HG03571 (cell line): ENCODE data around the gene ZNF280C.
"Not testable (repeated sequence)": the region's sequence is repeated elsewhere in the genome, so short reads cannot be mapped to it uniquely, and the experiment has no call there.

ENCODE experiments used
- ATAC-seq: cut with Tn5 transposase; IDR thresholded peaks from one replicate; pipeline ENCODE4 v1.9.1; 2021; ENCODE audit not compliant: unreplicated experiment

ZNF280C gene

GRCh38 chrX:130268449-130269170 is at the start of gene ZNF280C:
Gene ZNF280C (minus strand): TSS chrX:130268899. CDS start chrX:130260449, 8,450 bp downstream.
- ATAC-seq = peak; percentile 94

- no peak for ATAC-seq
Observed at GRCh38 chrX:130304587-130305368, 36.1 kb upstream of the ZNF280C start.

GRCh38 chrX:130301977-130302376 is 33.3 kb upstream of the ZNF280C start:
- ATAC-seq = no peak

GRCh38 chrX:130301405-130301804 is 32.7 kb upstream of the ZNF280C start:
- ATAC-seq = no peak

GRCh38 chrX:130300010-130300282 is 31.2 kb upstream of the ZNF280C start:
- no peak for ATAC-seq

- ATAC-seq = no peak
Observed at GRCh38 chrX:130299279-130300009, 30.7 kb upstream of the ZNF280C start.

- no peak for ATAC-seq
Observed at GRCh38 chrX:130296743-130297142, 28.0 kb upstream of the ZNF280C start.

- ATAC-seq = no peak
Observed at GRCh38 chrX:130296297-130296678, 27.6 kb upstream of the ZNF280C start.

- no peak for ATAC-seq
Observed at GRCh38 chrX:130295519-130296296, 27.0 kb upstream of the ZNF280C start.

- ATAC-seq = no peak
Observed at GRCh38 chrX:130287071-130287770, 18.5 kb upstream of the ZNF280C start.

GRCh38 chrX:130285710-130286109 is 17.0 kb upstream of the ZNF280C start:
- no peak for ATAC-seq

- no peak for ATAC-seq
Observed at GRCh38 chrX:130285069-130285620, 16.4 kb upstream of the ZNF280C start.

GRCh38 chrX:130282151-130282550 is 13.5 kb upstream of the ZNF280C start:
- ATAC-seq = no peak

- no peak for ATAC-seq
Observed at GRCh38 chrX:130280901-130281300, 12.2 kb upstream of the ZNF280C start.

- ATAC-seq = not testable (repeated sequence)
Observed at GRCh38 chrX:130272253-130272652, 3.6 kb upstream of the ZNF280C start.

GRCh38 chrX:130269391-130269790 is 692 bp upstream of the ZNF280C start:
- not testable (repeated sequence) for ATAC-seq

GRCh38 chrX:130267956-130268448 is 697 bp downstream of the ZNF280C start:
- no peak for ATAC-seq

- ATAC-seq = no peak
Observed at GRCh38 chrX:130264573-130264972, 4.1 kb downstream of the ZNF280C start.

- ATAC-seq = no peak
Observed at GRCh38 chrX:130263016-130263415, 5.7 kb downstream of the ZNF280C start.

- no peak for ATAC-seq
Observed at GRCh38 chrX:130262231-130262630, 6.5 kb downstream of the ZNF280C start.
